ENCODE results near the gene SNRNP70. TPM values are rescaled to one million over a fixed set of nuclear protein-coding genes. Genes with fewer than 3 reads are reported as not detected.
A peak's percentile ranks its signal among the peaks of the same experiment; 100 is the strongest.

The SNRNP70 gene
- total RNA-seq, 1 donor from 2014 or later, result 300 TPM

- no peak for TF ChIP-seq CTCF (IDR thresholded peaks at IDR 0.05; ENCODE audit: partially characterized antibody, unreplicated experiment)
- Mint-ChIP-seq H3K27ac (ENCODE audit: unreplicated experiment) (no peak overlapping the region), H3K27me3 (ENCODE audit: unreplicated experiment) (peaks cover 10% of the 10 kb centered on the region), H3K36me3 (ENCODE audit: unreplicated experiment) (peaks cover 11% of the 10 kb centered on the region), H3K4me1 (ENCODE audit: low read depth, unreplicated experiment) (peaks cover 12% of the 10 kb centered on the region), H3K9me3 (ENCODE audit: unreplicated experiment) (no peaks in the 10 kb centered on the region), H3K4me3 (ENCODE audit: unreplicated experiment) (peak overlapping the region; percentile 15)
- no peak for DNase-seq
These were observed 19.2 kb upstream of the SNRNP70 start for GRCh38 chr19:49065905-49066512.

- peaks cover 13% of the 10 kb centered on the region for H3K27me3 Mint-ChIP-seq (ENCODE audit: unreplicated experiment)
- no peak overlapping the region for H3K27ac Mint-ChIP-seq (ENCODE audit: unreplicated experiment)
- no peaks in the 10 kb centered on the region for H3K9me3 Mint-ChIP-seq (ENCODE audit: unreplicated experiment)
- no peak overlapping the region for H3K4me3 Mint-ChIP-seq (ENCODE audit: unreplicated experiment)
- H3K36me3 Mint-ChIP-seq (ENCODE audit: unreplicated experiment), result peaks cover 11% of the 10 kb centered on the region
- peaks cover 12% of the 10 kb centered on the region for H3K4me1 Mint-ChIP-seq (ENCODE audit: low read depth, unreplicated experiment)
- no peak for TF ChIP-seq CTCF (IDR thresholded peaks at IDR 0.05; ENCODE audit: partially characterized antibody, unreplicated experiment)
- no peak for DNase-seq
These were observed 17.7 kb upstream of the SNRNP70 start for GRCh38 chr19:49067554-49067953.

- Mint-ChIP-seq H3K9me3 (ENCODE audit: unreplicated experiment) (peaks cover 3% of the 10 kb centered on the region), H3K27ac (ENCODE audit: unreplicated experiment) (no peak overlapping the region), H3K27me3 (ENCODE audit: unreplicated experiment) (peaks cover 24% of the 10 kb centered on the region), H3K4me1 (ENCODE audit: low read depth, unreplicated experiment) (peaks cover 12% of the 10 kb centered on the region), H3K4me3 (ENCODE audit: unreplicated experiment) (no peak overlapping the region), H3K36me3 (ENCODE audit: unreplicated experiment) (peaks cover 22% of the 10 kb centered on the region)
- DNase-seq, result no peak
- TF ChIP-seq CTCF (IDR thresholded peaks at IDR 0.05; ENCODE audit: partially characterized antibody, unreplicated experiment), result no peak
These were observed 16.2 kb upstream of the SNRNP70 start for GRCh38 chr19:49069026-49069425.

GRCh38 chr19:49070416-49070815, 14.8 kb upstream of the SNRNP70 start:
- H3K36me3 Mint-ChIP-seq (ENCODE audit: unreplicated experiment), result peaks cover 22% of the 10 kb centered on the region
- peaks cover 25% of the 10 kb centered on the region for H3K27me3 Mint-ChIP-seq (ENCODE audit: unreplicated experiment)
- peaks cover 11% of the 10 kb centered on the region for H3K4me1 Mint-ChIP-seq (ENCODE audit: low read depth, unreplicated experiment)
- H3K9me3 Mint-ChIP-seq (ENCODE audit: unreplicated experiment), result peaks cover 4% of the 10 kb centered on the region
- DNase-seq, result no peak
- no peak overlapping the region for H3K4me3 Mint-ChIP-seq (ENCODE audit: unreplicated experiment)
- no peak overlapping the region for H3K27ac Mint-ChIP-seq (ENCODE audit: unreplicated experiment)
- TF ChIP-seq CTCF (IDR thresholded peaks at IDR 0.05; ENCODE audit: partially characterized antibody, unreplicated experiment), result no peak

- peaks cover 22% of the 10 kb centered on the region for H3K36me3 Mint-ChIP-seq (ENCODE audit: unreplicated experiment)
- peaks cover 4% of the 10 kb centered on the region for H3K4me1 Mint-ChIP-seq (ENCODE audit: low read depth, unreplicated experiment)
- H3K27ac Mint-ChIP-seq (ENCODE audit: unreplicated experiment), result no peak overlapping the region
- peaks cover 25% of the 10 kb centered on the region for H3K27me3 Mint-ChIP-seq (ENCODE audit: unreplicated experiment)
- peaks cover 4% of the 10 kb centered on the region for H3K9me3 Mint-ChIP-seq (ENCODE audit: unreplicated experiment)
- no peak overlapping the region for H3K4me3 Mint-ChIP-seq (ENCODE audit: unreplicated experiment)
- peak; percentile 59 for DNase-seq
- no peak for TF ChIP-seq CTCF (IDR thresholded peaks at IDR 0.05; ENCODE audit: partially characterized antibody, unreplicated experiment)
These were observed 13.2 kb upstream of the SNRNP70 start for GRCh38 chr19:49071860-49072547.

All from glutamatergic neuron (in vitro differentiated cells).